HEK293 (cell line): ENCODE measurements around the gene SMPD3.

Experiments used
- CTCF ChIP-seq: fragments of 450-650 bp; formaldehyde crosslinking; IDR thresholded peaks from 2 replicates; pipeline ENCODE4 v1.5.1; 2016; ENCODE audit warnings: missing biosample characterization, missing genetic modification characterization
- SP7 ChIP-seq: fragments of 450-650 bp; formaldehyde crosslinking; IDR thresholded peaks from 2 replicates; pipeline ENCODE4 v1.5.1; 2016; ENCODE audit warnings: missing biosample characterization, missing genetic modification characterization
- ZFHX2 ChIP-seq: fragments of 450-650 bp; formaldehyde crosslinking; conservative IDR thresholded peaks from 2 replicates; pipeline ENCODE4 v1.5.1; 2016; ENCODE audit warnings: missing biosample characterization, missing genetic modification characterization
- ZNF292 ChIP-seq: fragments of 450-650 bp; formaldehyde crosslinking; IDR thresholded peaks from 2 replicates; pipeline ENCODE4 v1.5.1; 2016; ENCODE audit warnings: low read depth, missing biosample characterization, missing genetic modification characterization, borderline replicate concordance
- ZNF335 ChIP-seq: fragments of 450-650 bp; formaldehyde crosslinking; conservative IDR thresholded peaks from 2 replicates; pipeline ENCODE4 v1.5.1; 2016; ENCODE audit warnings: missing biosample characterization, missing genetic modification characterization
- ZNF416 ChIP-seq: fragments of 450-650 bp; formaldehyde crosslinking; IDR thresholded peaks from 2 replicates; pipeline ENCODE4 v1.5.1; 2016; ENCODE audit warnings: missing biosample characterization, missing genetic modification characterization
- ZNF48 ChIP-seq: fragments of 450-650 bp; formaldehyde crosslinking; IDR thresholded peaks from 2 replicates; pipeline ENCODE4 v1.5.1; 2016; ENCODE audit warnings: missing biosample characterization, missing genetic modification characterization
- ZNF555 ChIP-seq: fragments of 450-650 bp; formaldehyde crosslinking; conservative IDR thresholded peaks from 2 replicates; pipeline ENCODE4 v1.5.1; 2017; ENCODE audit warnings: missing biosample characterization, mild to moderate bottlenecking, missing genetic modification characterization, inconsistent platforms
- ZNF561 ChIP-seq: fragments of 450-650 bp; IDR thresholded peaks from 2 replicates; pipeline ENCODE4 v1.5.1; 2018; ENCODE audit warnings: missing biosample characterization, missing genetic modification characterization, borderline replicate concordance
- ZSCAN4 ChIP-seq: fragments of 450-650 bp; formaldehyde crosslinking; IDR thresholded peaks from 2 replicates; pipeline ENCODE4 v1.5.1; 2017; ENCODE audit warnings: missing biosample characterization, missing genetic modification characterization
- TF ChIP-seq, protein P1 (sequence below): fragments of 450-650 bp; formaldehyde crosslinking; IDR thresholded peaks from 2 replicates; pipeline ENCODE4 v1.5.1; 2016; ENCODE audit warnings: missing biosample characterization, missing genetic modification characterization

- TF ChIP-seq ZSCAN4 (no peak), ZNF561 (no peak), ZNF335 (tag by site-specific recombination) (no peak), ZNF416 (no peak), CTCF (tag by site-specific recombination) (no peak), ZNF292 (tag by site-specific recombination) (no peak), SP7 (tag by site-specific recombination) (no peak), ZNF555 (no peak), ZFHX2 (tag by site-specific recombination) (no peak), ZNF48 (tag by site-specific recombination) (no peak)
- TF ChIP-seq, protein P1, sequence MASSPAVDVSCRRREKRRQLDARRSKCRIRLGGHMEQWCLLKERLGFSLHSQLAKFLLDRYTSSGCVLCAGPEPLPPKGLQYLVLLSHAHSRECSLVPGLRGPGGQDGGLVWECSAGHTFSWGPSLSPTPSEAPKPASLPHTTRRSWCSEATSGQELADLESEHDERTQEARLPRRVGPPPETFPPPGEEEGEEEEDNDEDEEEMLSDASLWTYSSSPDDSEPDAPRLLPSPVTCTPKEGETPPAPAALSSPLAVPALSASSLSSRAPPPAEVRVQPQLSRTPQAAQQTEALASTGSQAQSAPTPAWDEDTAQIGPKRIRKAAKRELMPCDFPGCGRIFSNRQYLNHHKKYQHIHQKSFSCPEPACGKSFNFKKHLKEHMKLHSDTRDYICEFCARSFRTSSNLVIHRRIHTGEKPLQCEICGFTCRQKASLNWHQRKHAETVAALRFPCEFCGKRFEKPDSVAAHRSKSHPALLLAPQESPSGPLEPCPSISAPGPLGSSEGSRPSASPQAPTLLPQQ (tag by site-specific recombination), result no peak
Observed at GRCh38 chr16:68459457-68459856, 11.1 kb upstream of the SMPD3 start.
